GM06990 (cell line): Measurements from ENCODE around the gene ALAS1.
"Not testable (repeated sequence)": the region's sequence is repeated elsewhere in the genome, so short reads cannot be mapped to it uniquely, and the experiment has no call there.

Experiments
- DNase-seq: peaks from one replicate; pipeline ENCODE4 v3.0.0-alpha.2; 2011; ENCODE audit not compliant: insufficient read length; ENCODE audit errors: extremely low read depth
- H3K27me3 ChIP-seq: replicated peaks from 2 replicates; pipeline ENCODE4 v1.6.0; 2011; ENCODE audit warnings: low read length; ENCODE audit not compliant: control insufficient read depth, insufficient read depth
- H3K36me3 ChIP-seq: 2 replicates; pipeline ENCODE4 v1.5.1; 2011; ENCODE audit warnings: low read length; ENCODE audit not compliant: control insufficient read depth, insufficient read depth
- H3K4me3 ChIP-seq: replicated peaks from 2 replicates; pipeline ENCODE4 v1.5.1; 2011; ENCODE audit warnings: low read depth, mild to moderate bottlenecking, control low read depth, low read length
- TF ChIP-seq, protein P1 (sequence below): IDR thresholded peaks from 2 replicates; pipeline ENCODE4 v1.5.1; 2011; ENCODE audit warnings: low read length, control low read depth, mild to moderate bottlenecking, inconsistent platforms; ENCODE audit not compliant: insufficient read depth, poor library complexity, severe bottlenecking

The ALAS1 gene

DNA sequence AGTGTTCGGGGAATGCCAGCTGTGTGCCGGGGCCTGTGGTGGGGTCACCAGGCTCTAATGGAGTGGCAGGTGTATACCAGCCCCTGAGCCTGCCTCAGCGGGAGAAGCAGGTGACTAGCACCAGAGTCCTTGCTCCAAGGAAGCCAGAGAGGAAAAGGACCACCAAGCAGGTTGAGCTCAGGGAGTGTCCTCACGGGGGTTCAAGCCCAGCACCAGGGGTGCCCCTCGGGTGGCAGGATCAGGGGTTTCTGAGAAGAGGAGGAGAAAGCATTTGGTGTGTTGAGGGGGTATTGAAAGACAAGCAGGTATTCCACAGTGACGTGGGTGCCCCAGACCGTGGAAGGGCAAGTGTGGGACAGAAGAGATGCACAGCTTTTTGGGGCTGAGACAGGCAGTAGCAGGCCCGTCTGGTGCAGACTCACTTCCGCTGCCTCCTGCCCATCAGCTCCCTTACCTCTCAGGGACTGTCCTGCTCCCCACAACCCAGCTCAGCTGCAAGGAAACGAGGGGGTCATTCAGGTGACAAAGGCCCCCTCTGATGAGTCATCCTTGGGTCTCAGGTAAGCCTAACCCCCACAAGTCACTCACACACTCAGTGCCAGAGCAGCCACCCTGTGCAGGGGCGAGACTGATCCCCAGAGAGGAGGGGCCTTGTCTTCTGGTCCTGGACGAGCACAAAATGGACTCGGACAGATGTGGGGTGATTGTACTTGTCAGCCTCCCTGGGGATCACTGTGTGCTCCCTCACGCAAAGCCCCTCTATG lies 22.4 kb upstream of the ALAS1 start:
- TF ChIP-seq, protein P1, sequence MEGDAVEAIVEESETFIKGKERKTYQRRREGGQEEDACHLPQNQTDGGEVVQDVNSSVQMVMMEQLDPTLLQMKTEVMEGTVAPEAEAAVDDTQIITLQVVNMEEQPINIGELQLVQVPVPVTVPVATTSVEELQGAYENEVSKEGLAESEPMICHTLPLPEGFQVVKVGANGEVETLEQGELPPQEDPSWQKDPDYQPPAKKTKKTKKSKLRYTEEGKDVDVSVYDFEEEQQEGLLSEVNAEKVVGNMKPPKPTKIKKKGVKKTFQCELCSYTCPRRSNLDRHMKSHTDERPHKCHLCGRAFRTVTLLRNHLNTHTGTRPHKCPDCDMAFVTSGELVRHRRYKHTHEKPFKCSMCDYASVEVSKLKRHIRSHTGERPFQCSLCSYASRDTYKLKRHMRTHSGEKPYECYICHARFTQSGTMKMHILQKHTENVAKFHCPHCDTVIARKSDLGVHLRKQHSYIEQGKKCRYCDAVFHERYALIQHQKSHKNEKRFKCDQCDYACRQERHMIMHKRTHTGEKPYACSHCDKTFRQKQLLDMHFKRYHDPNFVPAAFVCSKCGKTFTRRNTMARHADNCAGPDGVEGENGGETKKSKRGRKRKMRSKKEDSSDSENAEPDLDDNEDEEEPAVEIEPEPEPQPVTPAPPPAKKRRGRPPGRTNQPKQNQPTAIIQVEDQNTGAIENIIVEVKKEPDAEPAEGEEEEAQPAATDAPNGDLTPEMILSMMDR, result no peak
- Histone ChIP-seq H3K4me3 (no peak overlapping the region), H3K27me3 (no peaks in the 10 kb centered on the region), H3K36me3 (no peaks in the 10 kb centered on the region)
- no peak for DNase-seq

DNA sequence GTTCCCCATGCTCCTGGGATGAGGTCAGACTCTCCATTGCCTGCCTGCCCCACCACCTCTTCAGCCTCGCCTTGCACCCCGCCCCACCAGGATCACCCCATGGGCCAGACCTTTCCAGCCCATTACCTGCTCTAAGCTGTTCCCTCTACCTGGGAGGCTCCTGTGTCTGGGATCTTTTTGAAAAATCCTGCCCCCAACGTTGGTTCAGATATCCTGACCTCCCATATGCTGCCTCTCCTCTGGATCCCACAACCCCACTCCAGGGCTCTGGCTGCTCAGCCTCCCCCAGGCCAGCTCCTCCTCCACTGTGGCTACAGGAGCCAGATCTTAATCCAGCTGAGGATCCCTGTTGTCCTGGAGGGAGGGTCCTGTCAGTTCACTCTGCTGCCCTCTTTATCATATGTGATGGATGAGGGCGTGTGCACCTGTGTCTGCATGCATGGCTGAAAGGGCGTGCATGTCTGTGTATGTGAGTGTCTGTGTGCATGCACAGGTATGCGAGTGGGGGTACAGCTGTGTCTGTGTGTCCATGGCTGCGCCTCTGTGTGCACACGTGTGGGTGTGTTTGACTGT lies 21.7 kb upstream of the ALAS1 start:
- H3K36me3 ChIP-seq, result no peaks in the 10 kb centered on the region
- DNase-seq, result no peak
- TF ChIP-seq, protein P1, result no peak
- H3K4me3 ChIP-seq, result no peak overlapping the region
- H3K27me3 ChIP-seq, result no peaks in the 10 kb centered on the region

DNA sequence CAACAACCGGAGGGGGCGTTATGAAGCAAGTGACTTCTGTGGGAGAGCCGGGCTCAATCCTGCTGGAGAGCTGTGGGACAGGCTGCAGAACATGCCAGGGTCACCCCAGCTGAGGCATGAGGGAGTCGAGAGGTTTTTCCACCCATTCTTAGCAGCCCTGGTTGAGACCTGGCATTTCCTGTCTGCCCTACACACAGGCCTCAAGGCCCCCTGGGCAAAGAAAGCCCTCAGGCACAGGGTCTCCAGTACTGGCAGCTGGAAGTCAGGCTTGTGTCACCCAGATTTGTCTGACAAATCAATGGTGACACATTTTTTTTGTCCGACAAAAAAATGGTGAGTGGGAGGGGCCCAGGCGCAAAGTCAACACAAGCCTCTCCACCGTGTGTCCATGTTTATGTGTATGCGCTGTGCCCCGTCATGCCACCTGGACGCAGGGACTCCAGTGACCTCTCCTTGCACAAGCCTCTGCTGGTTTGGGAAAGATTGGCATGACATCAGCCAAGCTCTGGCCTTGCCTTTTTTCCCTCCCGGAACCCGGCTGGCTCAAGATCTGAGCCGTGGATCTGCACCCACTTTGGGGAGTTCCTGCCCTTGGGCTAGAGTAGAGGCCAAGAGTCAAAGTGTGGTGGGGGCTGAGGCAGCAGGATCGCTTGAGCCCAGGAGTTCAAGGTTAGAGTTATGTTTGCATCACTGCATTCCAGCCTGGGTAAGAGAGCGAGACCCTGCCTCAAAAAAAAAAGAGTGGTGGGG lies 20.8 kb upstream of the ALAS1 start:
- Histone ChIP-seq H3K4me3 (no peak overlapping the region), H3K27me3 (no peaks in the 10 kb centered on the region), H3K36me3 (no peaks in the 10 kb centered on the region)
- TF ChIP-seq, protein P1, result no peak
- no peak for DNase-seq

DNA sequence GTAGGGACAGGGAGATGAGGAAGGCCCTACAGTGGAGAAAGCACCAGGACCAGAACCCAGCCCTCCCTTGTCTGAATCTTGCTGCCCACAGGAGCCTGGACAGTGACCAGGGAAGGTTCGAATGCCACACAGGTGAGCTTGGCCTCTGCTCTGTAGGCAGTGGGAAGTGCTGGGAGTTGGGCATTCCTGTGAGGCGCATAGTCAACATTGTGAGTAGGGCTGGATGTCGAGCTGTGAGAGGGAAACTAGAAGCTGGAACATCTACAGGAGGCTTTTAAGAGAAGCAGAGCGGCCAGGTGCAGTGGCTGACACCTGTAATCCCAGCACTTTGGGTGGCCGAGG lies 20.3 kb upstream of the ALAS1 start:
- Histone ChIP-seq H3K27me3 (no peaks in the 10 kb centered on the region), H3K36me3 (no peaks in the 10 kb centered on the region), H3K4me3 (no peak overlapping the region)
- no peak for DNase-seq
- TF ChIP-seq, protein P1, result no peak

DNA sequence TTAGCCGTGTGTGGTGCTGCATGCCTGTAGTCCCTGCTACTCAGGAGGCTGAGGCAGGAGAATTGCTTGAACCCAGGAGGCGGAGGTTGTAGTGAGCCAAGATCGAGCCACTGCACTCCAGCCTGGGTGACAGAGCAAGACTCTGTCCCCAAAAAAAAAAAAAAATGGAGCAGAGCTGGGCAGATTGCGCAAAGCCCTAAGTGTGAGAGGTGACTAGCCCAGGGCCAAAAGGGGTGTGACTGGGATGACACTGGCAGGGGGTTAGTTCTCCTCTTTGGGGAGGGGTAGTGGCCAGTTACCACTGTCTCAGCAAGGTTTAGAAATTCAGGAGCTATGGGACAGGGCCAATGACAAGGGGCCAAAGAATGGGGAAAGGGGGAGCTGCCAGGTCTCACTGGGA lies 19.8 kb upstream of the ALAS1 start:
- H3K27me3 ChIP-seq, DNase-seq, H3K4me3 ChIP-seq, H3K36me3 ChIP-seq: not testable (repeated sequence)

DNA sequence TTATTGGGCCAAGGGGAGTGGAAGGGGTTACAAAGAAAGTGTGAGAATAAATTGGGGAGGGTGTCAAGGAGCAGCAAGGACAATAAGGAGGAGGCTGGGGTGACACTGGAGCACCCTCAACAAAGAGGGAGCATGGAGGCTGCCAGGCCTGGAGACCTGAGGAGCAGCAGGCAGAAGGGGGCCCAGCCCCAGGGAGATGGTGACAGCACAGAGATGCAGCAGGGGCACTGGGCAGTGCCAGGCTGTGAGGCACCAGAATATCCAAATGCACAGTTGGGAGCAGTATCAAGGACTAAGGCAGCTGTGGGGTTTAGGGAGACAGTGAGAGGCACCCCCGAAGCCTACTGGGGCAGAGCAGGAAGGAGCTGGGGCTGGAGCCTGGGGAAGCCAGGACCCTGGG lies 19.4 kb upstream of the ALAS1 start:
- TF ChIP-seq, protein P1, result no peak
- DNase-seq, result no peak
- Histone ChIP-seq H3K4me3 (no peak overlapping the region), H3K27me3 (no peaks in the 10 kb centered on the region), H3K36me3 (no peaks in the 10 kb centered on the region)
